Measurements from ENCODE around the gene DENND2D. TPM values are rescaled to one million over a fixed set of nuclear protein-coding genes. Genes with fewer than 3 reads are reported as not detected.

Gene DENND2D
- total RNA-seq, 2 experiments from 2014 or later = 60.7 to 62.0 TPM

- TF ChIP-seq, protein P1, sequence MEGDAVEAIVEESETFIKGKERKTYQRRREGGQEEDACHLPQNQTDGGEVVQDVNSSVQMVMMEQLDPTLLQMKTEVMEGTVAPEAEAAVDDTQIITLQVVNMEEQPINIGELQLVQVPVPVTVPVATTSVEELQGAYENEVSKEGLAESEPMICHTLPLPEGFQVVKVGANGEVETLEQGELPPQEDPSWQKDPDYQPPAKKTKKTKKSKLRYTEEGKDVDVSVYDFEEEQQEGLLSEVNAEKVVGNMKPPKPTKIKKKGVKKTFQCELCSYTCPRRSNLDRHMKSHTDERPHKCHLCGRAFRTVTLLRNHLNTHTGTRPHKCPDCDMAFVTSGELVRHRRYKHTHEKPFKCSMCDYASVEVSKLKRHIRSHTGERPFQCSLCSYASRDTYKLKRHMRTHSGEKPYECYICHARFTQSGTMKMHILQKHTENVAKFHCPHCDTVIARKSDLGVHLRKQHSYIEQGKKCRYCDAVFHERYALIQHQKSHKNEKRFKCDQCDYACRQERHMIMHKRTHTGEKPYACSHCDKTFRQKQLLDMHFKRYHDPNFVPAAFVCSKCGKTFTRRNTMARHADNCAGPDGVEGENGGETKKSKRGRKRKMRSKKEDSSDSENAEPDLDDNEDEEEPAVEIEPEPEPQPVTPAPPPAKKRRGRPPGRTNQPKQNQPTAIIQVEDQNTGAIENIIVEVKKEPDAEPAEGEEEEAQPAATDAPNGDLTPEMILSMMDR (IDR thresholded peaks at IDR 0.05) = no peak
- Mint-ChIP-seq H3K36me3 (ENCODE audit: low read depth) (peaks cover 61% of the 10 kb centered on the region), H3K9me3 (no peaks in the 10 kb centered on the region), H3K27ac (no peak overlapping the region), H3K4me3 (no peak overlapping the region), H3K27me3 (no peaks in the 10 kb centered on the region), H3K4me1 (ENCODE audit: low read depth) (peaks cover 5% of the 10 kb centered on the region)
- Histone ChIP-seq H3K9me3 (ENCODE audit: control insufficient read depth in 1 of 2, insufficient read depth in 1 of 2, low read length in 2 of 2) (no peaks in the 10 kb centered on the region), H3K4me3 (ENCODE audit: low read length) (no peak overlapping the region), H3K36me3 (ENCODE audit: insufficient read depth, low read length) (peaks cover 26% of the 10 kb centered on the region), H3K27me3 (ENCODE audit: control insufficient read depth in 1 of 2, insufficient read depth in 2 of 2, low read length in 2 of 2) (no peaks in the 10 kb centered on the region), H3K27ac (ENCODE audit: low read depth in 1 of 2, low read length in 2 of 2) (no peak overlapping the region), H3K4me1 (ENCODE audit: insufficient read depth, low read length) (no peaks in the 10 kb centered on the region)
- ChIA-PET POLR2A (interaction anchor here (1.0 to 1.2 kb wide), 2 partner anchors 13 to 27 kb away, joined by 3 read pairs; no protein-coding TSS in a partner anchor), CTCF (no interaction called here)
- no peak for ATAC-seq (ENCODE audit: poor library complexity)
- intact Hi-C loops (cut with DNase I, micrococcal nuclease) = no loop called here
- DNase-seq = no peak
These were observed 42.5 kb upstream of the DENND2D start for GRCh38 chr1:111242805-111243523.

GRCh38 chr1:111241797-111242196 lies 41.4 kb upstream of the DENND2D start:
- H3K4me3 Mint-ChIP-seq = no peak overlapping the region
- no peak overlapping the region for H3K4me3 ChIP-seq (ENCODE audit: low read length)
- DNase-seq = no peak
- H3K9me3 ChIP-seq (ENCODE audit: control insufficient read depth in 1 of 2, insufficient read depth in 1 of 2, low read length in 2 of 2) = no peaks in the 10 kb centered on the region
- peaks cover 72% of the 10 kb centered on the region for H3K36me3 Mint-ChIP-seq (ENCODE audit: low read depth)
- intact Hi-C loops (cut with DNase I, micrococcal nuclease) = no loop called here
- no peaks in the 10 kb centered on the region for H3K4me1 ChIP-seq (ENCODE audit: insufficient read depth, low read length)
- TF ChIP-seq, protein P1 (IDR thresholded peaks at IDR 0.05) = no peak
- CTCF ChIA-PET = no interaction called here
- no peaks in the 10 kb centered on the region for H3K9me3 Mint-ChIP-seq
- H3K27me3 ChIP-seq (ENCODE audit: control insufficient read depth in 1 of 2, insufficient read depth in 2 of 2, low read length in 2 of 2) = no peaks in the 10 kb centered on the region
- peaks cover 26% of the 10 kb centered on the region for H3K36me3 ChIP-seq (ENCODE audit: insufficient read depth, low read length)
- no peak overlapping the region for H3K27ac Mint-ChIP-seq
- H3K4me1 Mint-ChIP-seq (ENCODE audit: low read depth) = peaks cover 14% of the 10 kb centered on the region
- no peak for ATAC-seq (ENCODE audit: poor library complexity)
- H3K27me3 Mint-ChIP-seq = no peaks in the 10 kb centered on the region
- H3K27ac ChIP-seq (ENCODE audit: low read depth in 1 of 2, low read length in 2 of 2) = no peak overlapping the region
- POLR2A ChIA-PET = interaction anchor here (1.2 kb wide), 1 partner anchor 26 kb away, joined by 3 read pairs; no protein-coding TSS in a partner anchor

DNA sequence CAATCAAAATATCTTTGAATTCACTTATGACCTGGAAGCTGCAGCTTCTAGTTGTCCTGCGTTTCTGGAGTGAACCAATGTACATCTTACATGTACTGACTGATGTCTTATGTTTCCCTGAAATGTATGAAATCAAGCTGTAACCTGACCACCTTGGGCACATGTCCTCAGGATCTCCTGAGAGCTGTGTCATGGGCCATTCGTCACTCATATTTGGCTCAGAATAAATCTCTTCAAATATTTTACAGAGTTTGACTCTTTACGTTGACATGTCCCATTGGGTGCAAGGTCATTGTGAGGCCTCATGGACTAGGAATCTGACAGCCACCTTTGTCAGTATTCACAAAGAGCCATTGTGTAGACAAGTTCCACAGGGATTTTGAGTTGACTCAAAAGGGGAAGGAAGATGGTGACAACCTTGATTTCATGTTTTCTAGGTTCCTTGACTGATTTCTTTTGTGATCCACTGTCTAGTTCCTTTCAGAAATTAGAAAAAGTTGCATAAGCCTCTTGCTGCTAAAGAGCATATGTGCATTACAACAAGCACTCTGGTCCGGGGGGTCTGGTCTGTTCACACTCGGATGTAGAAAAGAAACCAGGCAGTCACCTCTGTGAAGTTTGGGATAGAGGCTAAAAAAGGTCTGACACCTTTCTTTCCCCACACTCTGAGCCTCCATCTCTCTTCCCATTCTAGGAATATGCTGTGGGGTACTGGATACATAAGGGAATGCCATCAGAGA lies 37.8 kb upstream of the DENND2D start:
- peaks cover 21% of the 10 kb centered on the region for H3K36me3 ChIP-seq (ENCODE audit: insufficient read depth, low read length)

More for the DNA sequence above, 37.8 kb upstream of the DENND2D start:
- no peaks in the 10 kb centered on the region for H3K4me1 ChIP-seq (ENCODE audit: insufficient read depth, low read length)
- no peak overlapping the region for H3K4me3 ChIP-seq (ENCODE audit: low read length)
- Mint-ChIP-seq H3K27me3 (no peaks in the 10 kb centered on the region), H3K4me1 (ENCODE audit: low read depth) (peaks cover 39% of the 10 kb centered on the region), H3K9me3 (no peaks in the 10 kb centered on the region), H3K4me3 (no peak overlapping the region), H3K36me3 (ENCODE audit: low read depth) (peaks cover 82% of the 10 kb centered on the region), H3K27ac (no peak overlapping the region)
- H3K27ac ChIP-seq (ENCODE audit: low read depth in 1 of 2, low read length in 2 of 2) = no peak overlapping the region
- TF ChIP-seq, protein P1 (IDR thresholded peaks at IDR 0.05) = no peak
- intact Hi-C loops (cut with DNase I, micrococcal nuclease) = no loop called here
- H3K9me3 ChIP-seq (ENCODE audit: control insufficient read depth in 1 of 2, insufficient read depth in 1 of 2, low read length in 2 of 2) = no peaks in the 10 kb centered on the region
- no peak for ATAC-seq (ENCODE audit: poor library complexity)
- H3K27me3 ChIP-seq (ENCODE audit: control insufficient read depth in 1 of 2, insufficient read depth in 2 of 2, low read length in 2 of 2) = no peaks in the 10 kb centered on the region
- DNase-seq = no peak
- POLR2A ChIA-PET = interaction anchor here (0.6 kb wide), 1 partner anchor 70 kb away, joined by 3 read pairs; no protein-coding TSS in a partner anchor
- CTCF ChIA-PET = no interaction called here
